OCI-LY1 (cell line): Measurements from ENCODE around the gene SHROOM3.

ENCODE experiments used
- CTCF ChIP-seq: fragments of 200-600 bp; sonication (generic), shearing (Covaris generic); IDR thresholded peaks from 2 replicates; pipeline ENCODE4 v1.5.1; 2017; ENCODE audit warnings: mild to moderate bottlenecking, antibody characterized with exemption, low read length, moderate library complexity, mixed read lengths
- EZH2 ChIP-seq: fragments of 200-600 bp; sonication (generic), shearing (Covaris generic); IDR thresholded peaks from 2 replicates; pipeline ENCODE4 v1.8.0; 2017; ENCODE audit warnings: borderline replicate concordance, mixed run types, mild to moderate bottlenecking, antibody characterized with exemption, low read length, moderate library complexity, mixed read lengths

GRCh38 chr4:76714226-76714625, 279.2 kb downstream of the SHROOM3 start:
- TF ChIP-seq CTCF: no peak
- no peak for TF ChIP-seq EZH2
